Inferior parietal cortex (tissue), 1 donor: ENCODE measurements around the gene RGSL1.

ENCODE experiments used
- DNase-seq: peaks from one replicate; pipeline ENCODE4 v3.0.0-alpha.2; 2016; ENCODE audit errors: extremely low spot score

The RGSL1 gene

DNA sequence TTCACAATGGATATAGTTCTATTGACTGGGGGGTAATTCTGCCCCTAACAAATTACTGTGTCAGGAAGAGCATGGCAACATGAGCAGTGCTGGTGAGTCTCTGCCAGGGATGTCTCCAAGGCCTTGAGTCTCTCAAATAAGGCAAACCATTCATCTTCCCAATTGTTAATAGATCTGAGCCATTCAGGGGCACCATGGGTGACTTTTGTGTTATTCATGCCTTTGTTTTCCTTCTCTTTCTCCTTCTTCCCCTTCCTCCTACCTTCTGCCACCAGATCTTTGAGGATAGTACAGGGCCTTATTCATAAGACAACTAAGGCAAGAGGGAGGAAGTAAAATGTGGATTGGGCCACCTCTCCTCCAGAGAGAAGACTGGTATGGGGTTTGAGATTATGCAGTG lies at the start of gene RGSL1:
Gene RGSL1 (plus strand): TSS at position 60 of the 400 bp plus-strand sequence. CDS start 20 bp downstream, at position 80.
- DNase-seq: no peak

DNA sequence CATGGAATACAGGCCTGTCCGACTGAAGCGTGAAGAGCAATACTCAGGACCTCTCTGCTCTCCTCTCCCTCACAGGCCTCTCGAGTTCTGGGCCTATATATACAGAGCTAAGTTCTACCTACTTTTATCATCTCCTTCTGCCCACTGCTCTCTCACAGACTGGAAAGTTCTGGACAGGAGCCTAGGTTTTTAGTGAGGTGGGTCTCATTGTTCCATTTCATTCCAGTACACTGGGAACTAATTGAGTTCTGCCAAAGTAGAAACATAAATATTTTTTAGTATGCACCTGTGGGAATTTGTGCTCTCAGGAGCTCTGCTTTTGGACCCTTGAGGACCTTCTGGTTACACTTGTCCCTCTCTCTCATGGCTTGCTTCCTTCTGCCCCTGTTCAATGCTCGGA lies 49.4 kb upstream of the RGSL1 start, which contains the start of gene TEDDM1:
Gene TEDDM1 (minus strand): TSS at position 101 of the 400 bp plus-strand sequence. CDS start 182 bp downstream, outside the sequence.
- no peak for DNase-seq

DNA sequence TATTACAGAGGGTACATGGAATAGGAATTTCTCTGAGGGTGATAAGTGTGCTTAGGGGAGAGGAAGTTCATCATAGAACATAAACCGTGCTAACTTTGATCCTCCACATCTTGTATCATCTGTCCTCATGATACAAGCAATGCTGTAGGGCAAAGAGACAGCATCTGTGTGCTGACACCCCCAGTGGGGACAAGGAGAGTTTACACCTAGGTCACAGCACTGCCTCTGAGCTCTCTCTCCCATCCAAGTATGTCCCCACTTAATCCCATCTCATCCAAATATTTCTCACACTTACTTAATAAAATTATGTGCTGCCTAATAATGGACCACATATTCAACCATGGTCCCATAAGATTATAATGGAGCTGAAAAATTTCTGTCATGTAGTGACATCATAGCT lies 45.2 kb upstream of the RGSL1 start:
- no peak for DNase-seq

GRCh38 chr1:182405578-182405977 lies 44.4 kb upstream of the RGSL1 start:
- no peak for DNase-seq

GRCh38 chr1:182406012-182406411 lies 43.9 kb upstream of the RGSL1 start:
- no peak for DNase-seq

GRCh38 chr1:182407724-182408123 lies 42.2 kb upstream of the RGSL1 start:
- DNase-seq: no peak

DNA sequence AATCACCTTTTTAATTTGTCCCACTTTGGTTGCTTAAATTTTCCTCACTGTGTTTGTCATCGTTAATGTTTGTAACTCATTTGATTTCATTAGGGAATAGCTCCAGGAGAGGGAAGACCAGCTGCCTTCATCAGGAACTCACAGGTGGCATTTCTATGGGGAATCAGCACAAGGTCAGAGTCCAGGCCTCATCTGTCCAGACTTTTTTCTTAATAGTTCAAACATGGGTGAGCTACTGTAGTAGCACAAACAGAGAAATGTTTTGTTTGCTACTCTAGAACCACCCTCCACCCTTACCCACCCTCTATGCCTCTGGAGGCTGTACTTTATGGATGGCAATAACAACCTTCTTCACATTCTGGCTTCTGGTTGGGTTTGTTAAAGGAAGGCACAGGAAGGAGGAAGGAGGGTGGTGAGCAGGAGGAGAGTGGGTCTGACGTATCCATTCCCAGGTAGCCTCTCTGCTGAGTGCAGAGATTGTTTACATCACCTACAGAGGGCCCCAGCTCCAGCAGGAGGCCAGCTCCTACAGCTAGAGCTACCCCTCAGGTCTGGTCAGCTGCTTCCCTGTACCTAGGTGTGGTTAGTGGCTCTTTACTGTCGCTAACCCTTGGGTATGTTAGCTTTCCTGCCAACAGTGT lies 41.4 kb upstream of the RGSL1 start:
- DNase-seq: no peak

GRCh38 chr1:182410138-182410537 lies 39.8 kb upstream of the RGSL1 start:
- no peak for DNase-seq

GRCh38 chr1:182410620-182411273 lies 39.2 kb upstream of the RGSL1 start:
- DNase-seq: no peak

DNA sequence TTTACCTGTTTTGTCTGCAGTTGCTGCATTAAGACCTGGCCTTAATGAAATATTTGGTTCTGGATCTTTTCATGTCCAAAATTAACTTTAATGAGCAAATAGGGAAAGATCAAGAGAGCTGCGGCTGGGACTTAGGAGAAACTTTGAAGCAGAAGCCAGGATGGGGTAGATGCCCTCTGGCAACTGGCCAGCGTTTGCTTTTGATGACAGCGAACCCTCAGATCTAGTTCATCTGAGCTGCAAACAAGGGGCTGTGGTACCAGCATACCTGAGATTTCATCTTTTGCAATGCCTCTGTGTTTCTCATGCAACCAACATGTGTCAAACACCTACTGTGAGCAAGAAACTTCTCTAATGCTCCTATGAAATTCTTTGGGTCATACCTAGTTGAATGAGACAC lies 36.5 kb upstream of the RGSL1 start:
- DNase-seq: no peak

DNA sequence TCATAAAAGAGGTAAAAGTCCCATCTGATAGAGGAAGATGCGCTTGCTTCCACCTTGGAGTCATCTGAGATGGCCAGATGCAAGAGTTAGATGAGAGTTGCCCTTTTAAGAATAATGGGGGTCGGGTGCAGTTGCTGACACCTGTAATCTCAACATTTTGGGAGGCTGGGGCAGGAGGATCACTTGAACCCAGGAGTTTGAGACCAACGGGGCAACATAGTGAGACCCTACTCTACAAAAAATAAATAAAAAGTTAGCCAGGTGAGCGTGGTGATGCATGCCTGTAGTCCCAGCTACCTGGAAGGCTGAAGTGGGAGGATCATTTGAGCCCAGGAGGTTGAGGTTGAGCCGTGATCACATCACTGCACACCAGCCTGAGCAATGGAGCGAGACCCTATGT lies 36.0 kb upstream of the RGSL1 start:
- no peak for DNase-seq

GRCh38 chr1:182415789-182416188 lies 34.2 kb upstream of the RGSL1 start:
- no peak for DNase-seq

DNA sequence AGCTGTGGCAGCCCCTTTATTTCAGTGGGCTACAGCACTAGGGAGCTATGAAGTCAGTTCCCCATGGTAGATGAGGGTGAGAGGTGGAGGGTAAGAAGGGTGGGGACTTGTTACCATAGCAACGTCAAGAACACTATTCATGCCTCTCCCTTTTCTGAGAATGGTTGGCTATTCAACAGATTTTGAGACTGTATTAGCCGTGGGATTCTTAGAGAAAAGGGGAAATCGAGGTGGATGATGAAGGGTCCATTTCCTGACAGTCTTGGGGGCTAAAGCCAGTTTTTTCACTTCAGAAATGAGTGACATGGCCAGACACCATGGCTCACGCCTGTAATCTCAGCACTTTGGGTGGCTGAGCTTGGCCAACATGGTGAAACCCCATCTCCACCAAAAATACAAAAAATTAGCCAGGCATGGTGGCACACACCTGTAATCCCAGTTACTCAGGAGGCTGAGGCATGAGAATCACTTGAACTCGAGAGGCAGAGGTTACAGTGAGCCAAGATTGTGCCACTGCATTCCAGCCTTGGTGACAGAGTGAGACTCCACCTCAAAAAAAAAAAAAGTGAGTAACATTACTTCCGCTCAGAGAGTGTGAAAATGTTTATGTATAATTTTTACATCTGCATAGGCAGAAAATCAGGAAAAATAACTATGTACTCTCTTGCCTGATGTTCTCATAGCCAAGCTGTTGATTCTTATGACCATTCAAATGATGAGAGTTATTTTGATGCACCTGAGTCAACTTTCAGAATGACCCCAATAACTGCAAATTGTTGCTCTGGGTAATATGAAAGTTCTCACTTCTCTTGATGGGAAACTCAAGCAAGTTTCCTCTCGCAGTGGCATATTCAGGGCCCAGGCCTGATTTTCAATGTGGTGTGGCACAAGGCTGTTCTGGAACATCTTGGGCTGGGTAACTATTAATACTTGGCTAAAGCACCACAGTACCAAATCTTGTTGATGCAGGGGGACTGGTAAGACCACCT lies 23.2 kb upstream of the RGSL1 start:
- DNase-seq: no peak

DNA sequence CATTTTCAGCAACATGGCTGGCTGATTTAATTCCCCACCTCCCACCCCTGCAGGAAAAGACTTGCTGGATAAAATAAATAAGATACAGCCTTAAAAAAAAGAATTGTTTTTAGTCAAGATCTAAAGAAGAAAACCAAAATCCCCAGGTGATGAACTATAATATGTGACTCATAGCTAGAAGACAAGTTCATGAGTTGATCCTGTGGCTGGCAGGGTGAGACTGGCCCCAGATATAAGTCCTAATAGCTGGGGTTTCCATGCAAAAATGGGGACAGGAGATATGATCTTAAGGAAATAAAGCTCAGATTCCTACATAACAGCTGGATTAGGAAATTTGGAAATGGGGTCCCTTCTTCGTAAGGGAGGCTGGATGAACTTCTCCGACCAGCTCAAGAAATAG lies 21.9 kb upstream of the RGSL1 start:
- DNase-seq: no peak

DNA sequence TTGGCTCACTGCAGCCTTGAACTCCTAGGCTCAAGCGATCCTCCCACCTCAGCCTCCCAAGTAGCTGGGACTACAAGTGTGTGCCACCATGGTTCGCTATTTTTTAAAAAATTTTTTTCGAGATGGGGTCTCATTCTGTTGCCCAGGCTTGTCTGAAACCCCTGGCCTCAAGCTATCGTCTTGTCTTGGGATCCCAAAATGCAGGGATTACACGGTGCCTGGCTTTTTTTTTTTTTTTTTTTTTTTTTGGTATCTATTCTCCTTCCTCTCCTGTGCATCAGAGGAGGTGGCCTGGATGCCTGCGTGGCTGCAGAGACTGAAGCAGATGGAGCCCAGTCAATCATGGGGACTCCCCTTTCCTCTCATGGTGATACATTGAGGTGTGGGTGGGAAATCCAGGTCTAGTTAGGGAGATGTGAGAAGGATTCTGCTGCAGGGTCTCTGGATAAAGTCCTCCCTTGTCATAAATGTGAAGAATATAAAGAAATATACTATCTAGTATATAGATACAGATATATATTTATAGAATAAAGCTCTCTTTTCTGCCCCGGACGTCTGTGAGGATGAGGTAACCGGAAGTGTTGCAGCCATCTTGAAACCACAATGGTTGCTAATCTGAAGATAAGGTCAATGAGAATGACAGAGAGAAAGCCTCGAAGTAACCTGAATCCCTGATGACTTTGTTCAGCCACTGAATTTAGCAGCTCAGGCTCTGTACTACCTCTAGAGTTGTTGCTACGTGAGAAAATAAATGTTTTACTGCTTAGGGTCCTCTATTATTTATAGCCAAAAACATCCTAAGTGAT lies 19.5 kb upstream of the RGSL1 start:
- no peak for DNase-seq

- no peak for DNase-seq
These were observed 18.7 kb upstream of the RGSL1 start for GRCh38 chr1:182431278-182431677.

DNA sequence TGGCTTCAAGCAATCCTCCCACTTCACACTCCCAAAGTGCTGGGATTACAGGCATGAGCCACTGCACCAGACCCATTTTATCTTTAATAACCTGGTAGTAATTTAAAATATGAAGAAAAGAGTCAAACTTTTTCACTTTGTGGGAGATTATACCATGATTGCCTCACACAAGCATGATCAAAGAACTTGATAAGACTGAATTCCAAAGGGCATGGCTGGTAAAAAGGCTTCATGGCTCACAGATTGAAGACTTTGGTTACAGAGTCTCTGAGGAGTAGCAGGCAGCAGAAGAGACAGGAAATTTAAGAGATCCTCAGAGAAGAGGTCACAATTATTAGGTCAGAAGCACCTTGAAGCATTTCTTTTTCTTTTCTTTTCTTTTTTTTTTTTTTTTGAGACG lies 16.4 kb upstream of the RGSL1 start:
- no peak for DNase-seq

- DNase-seq: no peak
These were observed 11.6 kb upstream of the RGSL1 start for GRCh38 chr1:182438326-182438725.

DNA sequence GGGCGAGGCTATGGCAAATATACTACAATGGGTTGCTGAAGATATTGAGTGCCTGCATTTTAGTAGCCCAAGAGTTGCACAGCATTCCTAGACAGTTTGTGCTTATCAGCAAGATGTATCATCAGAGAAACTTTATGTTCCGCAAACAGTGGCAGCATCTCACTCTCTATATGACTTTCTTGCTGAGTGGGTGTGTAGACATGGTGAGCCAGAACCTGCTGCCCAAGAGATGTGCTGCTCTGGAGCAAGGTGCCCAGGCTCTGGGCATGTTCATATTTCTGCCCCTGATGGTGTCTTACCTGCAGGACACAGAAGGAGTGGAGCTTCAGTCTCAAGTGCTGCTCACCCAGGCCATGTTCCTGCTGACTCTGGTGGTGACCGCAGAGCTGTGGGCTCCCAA lies 8.2 kb upstream of the RGSL1 start:
- DNase-seq: no peak

GRCh38 chr1:182442333-182442732 lies 7.6 kb upstream of the RGSL1 start:
- no peak for DNase-seq

DNA sequence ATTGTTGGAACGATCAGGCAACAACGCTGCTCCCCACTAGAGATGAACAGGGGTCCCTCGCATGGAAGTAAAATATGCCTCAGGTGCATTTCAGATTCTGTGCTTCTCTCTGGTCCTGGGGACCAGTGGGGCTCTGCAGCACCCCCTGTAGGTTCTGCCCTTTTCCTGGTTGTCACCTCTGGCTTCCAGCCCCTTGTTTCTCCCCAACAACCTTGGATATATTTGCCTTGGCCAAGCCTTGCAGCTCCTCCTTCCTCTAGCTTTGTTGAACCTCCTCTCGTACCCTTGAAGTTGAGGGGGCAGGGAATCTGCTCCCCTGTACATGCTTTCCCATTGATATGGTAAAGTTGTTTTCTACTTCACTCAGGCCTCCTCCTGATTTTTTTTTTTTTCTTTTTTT lies 5.4 kb upstream of the RGSL1 start:
- DNase-seq: no peak
